ENCODE measurements around the gene RILP.

Gene RILP

GRCh38 chr17:1627982-1628855 is 21.4 kb downstream of the RILP start, which contains the start of gene SLC43A2:
TSS of gene SLC43A2 (minus strand) at chr17:1628834. CDS start at chr17:1627874, 960 bp downstream.
- no peak for FAIRE-seq

DNA sequence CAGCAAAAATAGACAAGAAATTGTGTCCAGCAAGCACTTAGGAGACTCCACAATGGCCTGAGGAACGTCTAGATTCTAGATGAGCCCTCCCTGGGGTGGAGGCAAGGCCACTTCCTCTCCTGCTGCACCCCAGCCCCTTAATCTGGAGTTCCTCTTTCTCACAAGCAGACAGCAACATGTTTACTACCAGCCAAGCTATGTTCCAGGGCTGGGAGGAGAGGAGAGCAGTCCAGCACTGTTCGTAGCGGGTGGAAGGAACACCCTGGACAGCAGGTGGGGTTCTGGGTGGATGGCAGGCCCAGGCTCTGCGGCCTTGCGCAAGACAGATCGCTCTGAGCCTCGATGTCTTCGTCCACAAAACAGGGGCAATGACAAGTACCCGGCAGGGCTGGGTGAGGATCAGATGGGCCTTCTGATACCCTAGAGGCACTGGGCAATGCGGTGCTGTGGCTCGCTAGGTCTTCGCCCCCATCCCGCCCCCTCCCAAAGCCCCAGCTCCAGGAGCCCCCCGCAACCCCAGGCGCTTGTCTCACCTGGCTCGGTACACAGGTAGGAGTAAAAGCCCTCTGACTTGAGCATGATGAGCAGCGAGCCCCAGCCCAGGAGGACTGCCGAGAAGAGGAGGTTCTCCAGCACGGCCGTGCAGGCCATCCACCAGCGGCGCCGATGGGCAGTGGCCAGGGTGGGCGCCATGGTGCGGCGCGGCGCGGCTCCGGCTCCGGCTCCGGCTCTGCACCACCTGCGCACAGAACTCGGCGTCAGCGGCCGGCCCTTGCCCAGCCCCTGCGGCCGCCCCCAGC is 22.3 kb downstream of the RILP start:
- no peak for FAIRE-seq

DNA sequence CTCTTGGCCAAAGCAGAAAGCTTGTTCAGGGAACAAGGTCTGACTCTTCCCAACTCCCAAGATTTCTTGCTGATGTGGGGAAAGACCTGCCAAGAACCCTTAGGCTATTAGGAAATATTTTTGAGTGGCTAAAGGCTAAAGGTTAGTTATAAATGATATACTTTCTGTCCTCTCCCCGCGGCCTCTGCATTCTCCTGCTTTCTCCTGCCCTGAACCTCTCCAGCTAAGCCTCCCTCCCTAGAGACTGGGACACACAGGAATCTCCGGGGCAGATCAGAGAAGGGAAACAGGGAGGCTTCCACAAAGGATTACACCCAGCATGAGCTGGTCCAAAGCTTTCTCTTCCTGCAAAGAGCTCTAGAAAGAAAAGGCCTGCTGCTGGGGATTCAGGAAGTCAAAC is 23.3 kb downstream of the RILP start:
- no peak for FAIRE-seq

DNA sequence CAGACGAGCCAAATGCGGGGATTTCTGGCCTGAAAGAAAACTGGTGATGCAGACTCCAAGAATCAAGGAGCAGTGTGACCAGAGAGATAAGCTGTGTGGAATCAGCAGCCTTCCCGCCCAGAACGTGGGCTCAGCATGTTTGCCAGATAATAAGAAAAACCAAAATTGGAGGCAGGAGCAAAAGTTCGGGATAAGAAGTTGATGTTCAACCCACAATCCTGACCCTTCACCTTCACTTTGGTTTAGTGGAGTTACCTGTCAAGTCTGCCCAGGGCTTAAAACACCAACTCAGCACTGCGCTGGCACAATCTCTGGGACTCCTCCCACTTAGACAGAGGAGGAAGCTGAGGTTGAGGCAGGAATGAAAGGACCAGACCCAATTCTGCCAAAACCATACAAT is 24.1 kb downstream of the RILP start:
- no peak for FAIRE-seq

DNA sequence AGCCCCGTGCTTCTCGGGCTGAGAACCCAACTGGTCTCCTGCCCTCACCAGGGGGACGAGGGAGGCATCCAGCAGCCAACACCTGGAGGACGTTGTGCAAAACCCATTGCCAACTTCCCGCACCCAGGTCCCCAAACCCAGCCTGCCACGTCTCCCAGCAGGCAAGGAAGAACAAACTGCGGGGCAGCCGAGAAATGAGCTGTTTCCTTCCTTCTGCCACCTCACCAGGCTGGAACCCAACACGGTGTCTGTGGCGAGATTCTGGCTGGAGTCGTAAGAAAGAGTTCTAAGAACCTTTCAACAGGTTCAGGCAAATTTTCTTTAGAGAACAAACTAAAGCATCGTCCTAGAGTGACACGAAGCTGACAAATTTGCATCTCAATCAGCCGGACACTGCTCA is 24.6 kb downstream of the RILP start:
- FAIRE-seq: no peak

DNA sequence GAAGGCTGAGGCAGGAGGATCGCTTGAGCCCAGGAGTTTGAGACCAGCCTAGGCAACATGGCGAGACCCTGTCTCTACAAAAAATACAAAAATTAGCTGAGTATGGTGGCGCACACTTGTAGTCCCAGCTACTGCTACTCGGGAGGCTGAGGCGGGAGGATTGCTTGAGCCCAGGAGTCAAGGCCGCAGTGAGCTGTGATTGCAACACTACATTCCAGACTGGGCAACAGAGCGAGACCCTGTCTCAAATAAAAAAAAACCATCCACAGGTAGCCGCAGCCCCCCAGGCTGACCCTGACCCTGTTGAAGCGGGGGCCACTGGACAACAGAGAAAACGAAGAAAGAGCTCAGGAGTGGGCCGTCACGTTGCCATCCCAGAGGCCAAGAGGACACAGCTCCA is 25.0 kb downstream of the RILP start:
- FAIRE-seq: no peak

GRCh38 chr17:1623057-1623630 is 26.5 kb downstream of the RILP start:
- FAIRE-seq: no peak

- no peak for FAIRE-seq
These were observed 28.3 kb downstream of the RILP start for GRCh38 chr17:1621273-1621954.

- no peak for FAIRE-seq
These were observed 29.2 kb downstream of the RILP start for GRCh38 chr17:1620486-1620885.

- no peak for FAIRE-seq
These were observed 32.0 kb downstream of the RILP start for GRCh38 chr17:1617620-1618174.

- no peak for FAIRE-seq
These were observed 33.6 kb downstream of the RILP start for GRCh38 chr17:1616101-1616500.

DNA sequence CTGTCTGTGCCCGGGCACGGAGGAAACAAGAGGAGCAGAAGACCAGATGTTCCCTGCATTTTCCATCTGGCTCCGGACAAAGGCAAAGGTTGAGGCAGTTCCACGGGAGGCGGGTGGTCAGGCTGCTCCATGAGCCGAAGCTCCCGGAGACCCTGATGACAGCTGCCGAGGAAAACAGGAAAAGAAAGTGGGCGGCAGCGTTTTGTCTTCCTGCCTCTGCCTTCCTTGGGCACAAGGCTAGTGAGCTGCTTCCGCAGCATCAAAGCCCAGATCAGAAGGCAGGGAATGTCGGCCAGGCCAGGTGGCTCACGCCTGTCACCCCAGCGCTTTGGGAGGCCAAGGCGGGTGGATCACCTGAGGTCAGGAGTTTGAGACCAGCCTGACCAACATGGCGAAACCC is 37.3 kb downstream of the RILP start:
- FAIRE-seq: no peak

DNA sequence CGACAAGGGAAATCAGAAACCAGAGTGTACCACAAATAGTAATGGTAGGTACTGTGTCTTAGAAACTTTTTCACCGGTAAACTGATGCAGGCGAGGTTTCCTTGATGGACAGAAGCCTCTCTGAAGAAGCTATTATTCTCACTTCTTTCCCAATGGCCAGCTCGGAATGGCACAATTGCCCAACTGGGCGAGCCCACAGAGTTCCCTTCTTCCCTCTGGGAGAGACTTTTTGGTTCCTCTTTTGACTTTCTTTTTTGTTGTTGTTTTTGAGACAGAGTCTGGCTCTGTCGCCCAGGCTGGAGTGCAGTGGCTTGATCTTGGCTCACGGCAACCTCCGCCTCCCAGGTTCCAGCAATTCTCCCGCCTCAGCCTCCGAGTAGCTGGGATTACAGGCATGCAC is 38.0 kb downstream of the RILP start:
- FAIRE-seq: no peak

- no peak for FAIRE-seq
These were observed 41.0 kb downstream of the RILP start for GRCh38 chr17:1608676-1609075.

DNA sequence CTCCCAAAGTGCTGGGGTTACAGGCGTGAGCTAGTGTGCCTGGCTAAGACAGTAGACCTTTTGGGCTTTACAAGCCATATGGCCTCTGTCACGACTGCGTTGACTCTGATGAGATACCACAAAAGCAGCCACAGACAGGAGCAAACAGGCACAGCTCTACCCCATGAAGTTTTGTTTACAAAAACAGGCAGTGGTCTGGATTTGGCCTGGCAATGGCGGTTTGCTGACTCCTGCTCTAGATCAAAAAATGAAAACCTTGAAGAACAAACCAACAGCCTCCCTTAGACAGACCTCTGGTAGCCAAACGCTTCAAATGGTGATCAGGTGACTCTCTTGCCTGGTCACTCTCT is 41.7 kb downstream of the RILP start:
- no peak for FAIRE-seq

DNA sequence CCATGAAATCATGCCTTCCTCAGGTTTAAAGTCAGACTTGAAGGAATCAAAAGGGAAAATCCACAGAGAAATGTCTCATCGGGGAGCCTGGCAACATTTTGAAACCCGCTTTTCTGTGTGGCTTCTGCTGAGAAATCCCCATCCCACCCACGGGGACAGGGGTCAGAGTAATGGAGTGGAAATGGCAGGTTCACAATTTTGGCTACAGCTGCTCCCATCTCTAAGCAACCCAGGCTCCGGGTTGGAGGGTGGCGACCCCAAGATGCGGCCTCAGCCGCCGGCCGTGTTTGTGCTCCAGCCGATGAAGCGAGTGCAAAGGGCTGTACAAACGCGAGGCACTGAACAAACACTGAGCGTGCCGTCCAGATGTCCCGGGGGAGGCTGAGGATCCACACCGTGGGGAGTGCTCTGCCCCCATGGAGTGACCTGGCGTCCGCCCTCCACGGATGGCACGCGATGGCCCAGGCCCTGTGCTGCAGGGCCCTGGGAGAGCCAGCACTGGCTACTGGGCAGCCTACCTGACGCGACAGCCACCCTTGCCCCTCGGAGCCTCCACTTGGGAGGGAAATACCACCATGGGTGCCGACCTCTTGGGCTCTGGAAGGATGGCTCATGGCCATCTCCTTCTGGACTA is 43.2 kb downstream of the RILP start:
- no peak for FAIRE-seq

GRCh38 chr17:1605681-1606351 is 43.9 kb downstream of the RILP start:
- no peak for FAIRE-seq

DNA sequence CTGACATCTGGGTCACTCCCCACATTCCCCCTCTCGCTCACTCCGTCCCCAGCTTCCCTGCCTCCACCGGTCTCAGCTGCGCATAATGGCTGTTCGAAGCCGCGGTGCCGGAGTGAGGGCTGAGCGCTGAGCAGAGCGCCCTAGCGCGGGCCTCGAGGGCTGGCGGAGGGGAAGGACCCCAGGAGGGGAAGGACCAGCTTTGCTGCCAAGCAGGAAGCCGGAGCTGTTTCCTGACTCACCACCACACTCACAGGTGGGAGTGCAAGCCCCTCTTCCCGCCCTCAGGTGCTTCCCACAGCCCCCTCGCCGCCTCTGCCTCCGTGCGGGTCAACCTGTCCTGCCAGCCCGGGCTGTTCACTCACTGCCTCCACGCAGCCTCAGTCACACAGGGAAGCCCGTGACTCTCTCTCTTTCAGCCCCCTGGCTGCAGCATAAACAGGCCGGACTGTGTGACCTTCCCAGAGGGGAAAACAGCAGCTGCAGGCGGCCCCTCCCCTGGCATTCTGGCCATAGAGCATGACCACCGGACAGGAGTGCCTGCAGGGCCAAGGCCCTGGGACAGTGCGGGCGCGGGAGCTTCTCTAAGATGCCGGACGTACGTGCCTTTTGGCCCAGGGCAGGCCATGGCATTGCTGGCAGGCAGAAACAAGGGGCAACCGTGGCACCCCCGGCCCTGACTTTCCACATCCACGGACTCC is 44.7 kb downstream of the RILP start:
- no peak for FAIRE-seq

DNA sequence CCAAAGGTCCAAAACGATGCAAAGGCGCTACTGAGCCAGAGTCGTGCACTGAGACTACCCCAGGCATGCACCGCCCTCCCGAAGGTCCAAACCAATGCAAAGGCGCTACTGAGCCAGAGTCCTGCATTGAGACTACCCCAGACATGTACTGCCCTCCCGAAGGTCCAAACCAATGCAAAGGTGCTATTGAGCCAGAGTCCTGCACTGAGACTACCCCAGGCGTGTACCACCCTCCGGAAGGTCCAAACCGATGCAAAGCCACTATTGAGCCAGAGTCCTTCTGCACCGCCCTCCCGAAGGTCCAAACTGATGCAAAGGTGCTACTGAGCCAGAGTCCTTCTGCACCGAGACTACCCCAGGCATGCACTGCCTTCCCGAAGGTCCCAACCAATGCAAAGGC is 48.1 kb downstream of the RILP start:
- no peak for FAIRE-seq

GRCh38 chr17:1598399-1599095 is 51.1 kb downstream of the RILP start:
- FAIRE-seq: no peak

All from TTC549 (cell line).